Right atrium auricular region (tissue), 2 donors: Measurements from ENCODE around the gene TMEM186. TPM values are rescaled to one million over a fixed set of nuclear protein-coding genes. Genes with fewer than 3 reads are reported as not detected.

ENCODE experiments used
- DNase-seq: peaks from one replicate; pipeline ENCODE4 v3.0.0-alpha.2; 2019; ENCODE audit warnings: low spot score
- H3K27ac ChIP-seq, 2 donors: fragments of 200-600 bp; sonication (generic); 1 replicate in 1 of 2; 2 replicates in 1 of 2; pipeline ENCODE4 v1.5.1; 2016 to 2019
- H3K27me3 ChIP-seq, 2 donors: fragments of 200-600 bp; sonication (generic); one replicate each; pipeline versions ENCODE4 v1.5.1 to v1.6.0; 2017 to 2019
- H3K36me3 ChIP-seq: fragments of 200-600 bp; sonication (generic); one replicate; pipeline ENCODE4 v1.5.1; 2016
- H3K4me1 ChIP-seq, 2 donors: fragments of 200-600 bp; sonication (generic); one replicate each; pipeline versions ENCODE4 v1.5.1 to v1.6.0; 2017 to 2019
- H3K4me3 ChIP-seq, 2 donors: fragments of 200-600 bp; sonication (generic); 1 replicate in 1 of 2; 2 replicates in 1 of 2; pipeline ENCODE4 v1.5.1; 2017 to 2019; ENCODE audit warnings: mild to moderate bottlenecking in 1 of 2, moderate library complexity in 1 of 2
- H3K9me3 ChIP-seq, 2 donors: fragments of 200-600 bp; sonication (generic); one replicate each; pipeline ENCODE4 v1.5.1; 2019
- CTCF ChIP-seq, 2 donors: fragments of 200-600 bp; sonication (generic); IDR thresholded peaks; one replicate each; pipeline ENCODE4 v1.5.1; 2019; ENCODE audit warnings: antibody characterized with exemption in 2 of 2
- total RNA-seq, 2 donors: library from RNA; depleted of rRNA; stranded (reverse); fragments of >200 nt; gene quantifications; one replicate each; pipeline ENCODE4 v1.1.0, GENCODE V29; 2016

The TMEM186 gene
- total RNA-seq, 2 donors from 2014 or later = 6.3 to 7.6 TPM

- DNase-seq = no peak
- Histone ChIP-seq H3K4me1 (no peaks in the 10 kb centered on the region), H3K36me3 (no peaks in the 10 kb centered on the region)
Observed at GRCh38 chr16:8768692-8769091, 28.7 kb downstream of the TMEM186 start.

GRCh38 chr16:8768283-8768682 is 29.2 kb downstream of the TMEM186 start:
- H3K27ac ChIP-seq = no peak overlapping the region
- DNase-seq = no peak
- no peaks in the 10 kb centered on the region for H3K36me3 ChIP-seq
- H3K4me3 ChIP-seq = no peak overlapping the region
- TF ChIP-seq CTCF (IDR thresholded peaks at IDR 0.05) = no peak
- H3K9me3 ChIP-seq = no peaks in the 10 kb centered on the region
- H3K27me3 ChIP-seq = no peaks in the 10 kb centered on the region
- no peaks in the 10 kb centered on the region for H3K4me1 ChIP-seq

More at GRCh38 chr16:8768692-8769091, 28.7 kb downstream of the TMEM186 start:
- no peak overlapping the region for H3K27ac ChIP-seq
- H3K27me3 ChIP-seq = no peaks in the 10 kb centered on the region
- H3K4me3 ChIP-seq = no peak overlapping the region
- TF ChIP-seq CTCF (IDR thresholded peaks at IDR 0.05) = no peak
- H3K9me3 ChIP-seq = no peaks in the 10 kb centered on the region

- H3K36me3 ChIP-seq = no peaks in the 10 kb centered on the region
- no peak for TF ChIP-seq CTCF (IDR thresholded peaks at IDR 0.05)
Observed at GRCh38 chr16:8767176-8767575, 30.3 kb downstream of the TMEM186 start.

GRCh38 chr16:8764525-8765250 is 32.8 kb downstream of the TMEM186 start:
- Histone ChIP-seq H3K4me3 (no peak overlapping the region), H3K4me1 (no peaks in the 10 kb centered on the region), H3K27ac (no peak overlapping the region), H3K36me3 (no peaks in the 10 kb centered on the region), H3K27me3 (no peaks in the 10 kb centered on the region), H3K9me3 (no peaks in the 10 kb centered on the region)
- DNase-seq = no peak
- TF ChIP-seq CTCF (IDR thresholded peaks at IDR 0.05) = no peak

More at GRCh38 chr16:8767176-8767575, 30.3 kb downstream of the TMEM186 start:
- no peak overlapping the region for H3K27ac ChIP-seq
- no peaks in the 10 kb centered on the region for H3K27me3 ChIP-seq
- DNase-seq = no peak
- no peak overlapping the region for H3K4me3 ChIP-seq
- H3K4me1 ChIP-seq = no peaks in the 10 kb centered on the region
- no peaks in the 10 kb centered on the region for H3K9me3 ChIP-seq

GRCh38 chr16:8763899-8764298 is 33.5 kb downstream of the TMEM186 start:
- Histone ChIP-seq H3K27ac (no peak overlapping the region), H3K4me3 (no peak overlapping the region), H3K27me3 (no peaks in the 10 kb centered on the region), H3K4me1 (no peaks in the 10 kb centered on the region), H3K36me3 (no peaks in the 10 kb centered on the region), H3K9me3 (no peaks in the 10 kb centered on the region)
- DNase-seq = no peak
- no peak for TF ChIP-seq CTCF (IDR thresholded peaks at IDR 0.05)

- H3K4me1 ChIP-seq = no peaks in the 10 kb centered on the region
- no peaks in the 10 kb centered on the region for H3K9me3 ChIP-seq
- DNase-seq = no peak
- no peak overlapping the region for H3K27ac ChIP-seq
- H3K4me3 ChIP-seq = no peak overlapping the region
- no peak for TF ChIP-seq CTCF (IDR thresholded peaks at IDR 0.05)
- no peaks in the 10 kb centered on the region for H3K27me3 ChIP-seq
- H3K36me3 ChIP-seq = no peaks in the 10 kb centered on the region
Observed at GRCh38 chr16:8763083-8763482, 34.4 kb downstream of the TMEM186 start.
